K562 (cell line): Measurements from ENCODE around the gene RNF213. TPM values are rescaled to one million over a fixed set of nuclear protein-coding genes. Genes with fewer than 3 reads are reported as not detected.

Source experiments
- ATAC-seq: fragments of 200-7000 bp; cut with Tn5 transposase; 3 replicates; pipeline ENCODE4 v1.9.1; 2020; ENCODE audit warnings: moderate library complexity
- BruUV-seq: library from RNA; stranded (reverse); fragments of 400-500 nt; replicated peaks from 2 replicates; lab custom pipeline; 2021; lab: Mats Ljungman, UMichigan
- CTCF ChIA-PET: fragments of 300-600 bp; formaldehyde crosslinking; extraction: SDS; loops from one replicate; lab custom pipeline; 2021; ENCODE audit warnings: low intra/inter-chr PET ratio; lab: Yijun Ruan, JAX
- POLR2A ChIA-PET: fragments of 300-600, 350-650 bp; sonication (Branson Sonifier 250); formaldehyde crosslinking; extraction: SDS; loops from one replicate; lab custom pipeline; 2021; ENCODE audit warnings: antibody characterized with exemption, inconsistent platforms; lab: Yijun Ruan, JAX
- DNase-seq, 4 experiments: peaks; one replicate each; pipeline versions ENCODE4 v3.0.0 to v3.0.0-alpha.2; 2011 to 2018; ENCODE audit warnings: low spot score in 3 of 4, mixed read lengths in 3 of 4; ENCODE audit errors: extremely low read depth in 1 of 4
- FAIRE-seq: peaks from 2 replicates; lab custom pipeline; 2011; peaks lifted over from hg19 to GRCh38; lab: Jason Lieb, UNC
- H2AFZ ChIP-seq: 2 replicates; pipeline ENCODE4 v1.6.0; 2011; ENCODE audit warnings: low read depth, low read length, control low read depth, inconsistent platforms
- H3K27ac ChIP-seq: fragments of 200-600 bp; 3 replicates; pipeline ENCODE4 v1.8.0; 2011; ENCODE audit warnings: low read depth, mild to moderate bottlenecking, control low read depth, inconsistent platforms, low read length, moderate library complexity, mixed read lengths; ENCODE audit errors: extremely low read depth
- H3K27me3 ChIP-seq, 2 experiments: fragments of 300-600 bp in 1 of 2; 2 replicates in 1 of 2; 3 replicates in 1 of 2; pipeline versions ENCODE4 v1.6.0 to v1.8.0; 2011; ENCODE audit warnings: inconsistent platforms in 2 of 2, low read length in 2 of 2, mild to moderate bottlenecking in 1 of 2, mixed read lengths in 1 of 2, moderate library complexity in 1 of 2; ENCODE audit not compliant: control insufficient read depth in 2 of 2, insufficient read depth in 2 of 2
- H3K36me3 ChIP-seq: fragments of 300-600 bp; 3 replicates; pipeline ENCODE4 v1.8.0; 2011; ENCODE audit warnings: mild to moderate bottlenecking, low read length, inconsistent platforms; ENCODE audit not compliant: control insufficient read depth, insufficient read depth
- H3K4me1 ChIP-seq, 2 experiments: fragments of 200-600 bp in 1 of 2; replicated peaks in 1 of 2; 2 replicates in 1 of 2; 3 replicates in 1 of 2; pipeline versions ENCODE4 v1.5.1 to v1.8.0; 2011; ENCODE audit warnings: inconsistent platforms in 2 of 2, low read length in 2 of 2, mild to moderate bottlenecking in 1 of 2, mixed read lengths in 1 of 2, moderate library complexity in 1 of 2; ENCODE audit not compliant: control insufficient read depth in 2 of 2, insufficient read depth in 2 of 2
- H3K4me2 ChIP-seq: 2 replicates; pipeline ENCODE4 v1.6.1; 2011; ENCODE audit warnings: low read length, control low read depth, inconsistent platforms, mixed read lengths; ENCODE audit not compliant: insufficient read depth
- H3K4me3 ChIP-seq: fragments of 200-600 bp; sonication (generic), shearing (Covaris generic); 2 replicates; pipeline ENCODE4 v1.5.1; 2016; ENCODE audit warnings: control low read depth, inconsistent platforms
- H3K79me2 ChIP-seq: fragments of 200-600 bp; 3 replicates; pipeline ENCODE4 v1.8.0; 2011; ENCODE audit warnings: low read length, inconsistent platforms; ENCODE audit not compliant: control insufficient read depth, insufficient read depth
- H3K9ac ChIP-seq, 2 experiments: 2 replicates each; pipeline versions ENCODE4 v1.6.0 to v1.6.1; 2011; ENCODE audit warnings: low read depth in 2 of 2, low read length in 2 of 2, control low read depth in 1 of 2, inconsistent platforms in 1 of 2, mild to moderate bottlenecking in 1 of 2, mixed read lengths in 1 of 2; ENCODE audit not compliant: insufficient read depth in 1 of 2
- H3K9me1 ChIP-seq: one replicate; pipeline ENCODE4 v1.6.0; 2011; ENCODE audit warnings: inconsistent platforms, mild to moderate bottlenecking, low read length, moderate library complexity; ENCODE audit not compliant: control insufficient read depth, insufficient read depth
- H3K9me3 ChIP-seq: replicated peaks from 2 replicates; pipeline ENCODE4 v1.5.1; 2011; ENCODE audit warnings: low read depth, low read length, inconsistent platforms; ENCODE audit not compliant: control insufficient read depth, insufficient read depth
- H4K20me1 ChIP-seq: replicated peaks from 2 replicates; pipeline ENCODE4 v1.6.1; 2011; ENCODE audit warnings: low read length, inconsistent platforms, mixed read lengths; ENCODE audit not compliant: control insufficient read depth, insufficient read depth
- CSDE1 ChIP-seq, 2 experiments: fragments of 450-650 bp; IDR thresholded peaks; 2 replicates each; pipeline ENCODE4 v1.6.1; 2016; ENCODE audit warnings: mild to moderate bottlenecking in 1 of 2
- HDAC1 ChIP-seq, 2 experiments: fragments of 450-650 bp; IDR thresholded peaks; 2 replicates each; pipeline ENCODE4 v1.6.1; 2016 to 2017; ENCODE audit warnings: inconsistent platforms in 1 of 2, mild to moderate bottlenecking in 1 of 2, moderate library complexity in 1 of 2
- HDAC2 ChIP-seq: fragments of 450-650 bp; IDR thresholded peaks from 2 replicates; pipeline ENCODE4 v1.6.1; 2016; ENCODE audit warnings: mild to moderate bottlenecking
- JUNB ChIP-seq: fragments of 450-650 bp; formaldehyde crosslinking; conservative IDR thresholded peaks from 2 replicates; pipeline ENCODE4 v1.4.0; 2020; ENCODE audit warnings: mild to moderate bottlenecking
- NR1H2 ChIP-seq: sonication (generic); formaldehyde crosslinking; IDR thresholded peaks from 2 replicates; pipeline ENCODE4 v1.4.0; 2020; ENCODE audit warnings: mild to moderate bottlenecking, missing genetic modification reagents
- PYGO2 ChIP-seq: fragments of 450-650 bp; IDR thresholded peaks from 2 replicates; pipeline ENCODE4 v1.6.1; 2016; ENCODE audit warnings: mild to moderate bottlenecking, missing genetic modification characterization, moderate library complexity, missing compliant biosample characterization
- SETDB1 ChIP-seq: IDR thresholded peaks from one replicate; pipeline ENCODE4 v1.6.1; 2012; ENCODE audit warnings: low read length, control low read depth, inconsistent platforms
- ZNF12 ChIP-seq: sonication (generic); formaldehyde crosslinking; IDR thresholded peaks from 2 replicates; pipeline ENCODE4 v1.4.0; 2020; ENCODE audit warnings: mild to moderate bottlenecking, missing genetic modification reagents
- ZNF639 ChIP-seq, 2 experiments: fragments of 200-800 bp in 1 of 2; sonication (Bioruptor generic) in 1 of 2; sonication (generic) in 1 of 2; formaldehyde crosslinking in 1 of 2; IDR thresholded peaks in 1 of 2; conservative IDR thresholded peaks in 1 of 2; 2 replicates each; pipeline versions ENCODE4 v1.5.0 to v1.6.1; 2016 to 2020; ENCODE audit warnings: missing compliant biosample characterization in 1 of 2, missing genetic modification characterization in 1 of 2, missing genetic modification reagents in 1 of 2
- WGBS: fragments of 100-300 bp; shearing (Covaris generic); methylation state at CpG from one replicate; pipeline ENCODE4 v1.1.6; 2016; ENCODE audit warnings: low coverage, mixed read lengths; ENCODE audit not compliant: insufficient coverage; ENCODE audit errors: missing lambda C conversion rate; 5-methylcytosine and 5-hydroxymethylcytosine counted together
- in situ Hi-C: fragments of 300-500 bp; cut with MboI; formaldehyde crosslinking; loops from 4 replicates; pipeline ENCODE4 v1.15.0; 2018; ENCODE audit warnings: inconsistent platforms, mixed read lengths
- intact Hi-C: fragments of 100-400 bp; cut with micrococcal nuclease; formaldehyde crosslinking; loops from 2 replicates; pipeline ENCODE4 v1.14.2; 2022
- polyA plus RNA-seq, 8 experiments: library from polyadenylated mRNA; depleted of rRNA in 4 of 8; stranded (reverse) in 5 of 8; unstranded in 3 of 8; fragments of >200 nt; fragmentation: Nextera tagmentation in 2 of 8; fragmentation: Illumina TruSeq in 1 of 8; extraction: Ambion mirVana in 2 of 8; extraction: Trizol in 1 of 8; gene quantifications; 2 replicates each; pipeline versions ENCODE4 v1.2.1 to v1.2.3, GENCODE V29; 2011 to 2014; ENCODE audit warnings: inconsistent platforms in 1 of 8, missing spikeins in 1 of 8
- total RNA-seq, 7 experiments: library from RNA; depleted of rRNA in 6 of 7; stranded (reverse); fragments of >200 nt in 6 of 7; fragmentation: Illumina TruSeq in 2 of 7; extraction: Trizol in 2 of 7; gene quantifications; 2 replicates each; pipeline versions ENCODE4 v1.2.1 to v1.2.3, GENCODE V29; 2011 to 2021; ENCODE audit warnings: low replicate concordance in 1 of 7

RNF213 gene
- total and polyA plus RNA-seq, 9 of the 15 experiments (the other 6 are each of a cell fraction or from before 2014, with no cell fraction given), result 5.3 to 33.6 (median 17.9) TPM

DNA sequence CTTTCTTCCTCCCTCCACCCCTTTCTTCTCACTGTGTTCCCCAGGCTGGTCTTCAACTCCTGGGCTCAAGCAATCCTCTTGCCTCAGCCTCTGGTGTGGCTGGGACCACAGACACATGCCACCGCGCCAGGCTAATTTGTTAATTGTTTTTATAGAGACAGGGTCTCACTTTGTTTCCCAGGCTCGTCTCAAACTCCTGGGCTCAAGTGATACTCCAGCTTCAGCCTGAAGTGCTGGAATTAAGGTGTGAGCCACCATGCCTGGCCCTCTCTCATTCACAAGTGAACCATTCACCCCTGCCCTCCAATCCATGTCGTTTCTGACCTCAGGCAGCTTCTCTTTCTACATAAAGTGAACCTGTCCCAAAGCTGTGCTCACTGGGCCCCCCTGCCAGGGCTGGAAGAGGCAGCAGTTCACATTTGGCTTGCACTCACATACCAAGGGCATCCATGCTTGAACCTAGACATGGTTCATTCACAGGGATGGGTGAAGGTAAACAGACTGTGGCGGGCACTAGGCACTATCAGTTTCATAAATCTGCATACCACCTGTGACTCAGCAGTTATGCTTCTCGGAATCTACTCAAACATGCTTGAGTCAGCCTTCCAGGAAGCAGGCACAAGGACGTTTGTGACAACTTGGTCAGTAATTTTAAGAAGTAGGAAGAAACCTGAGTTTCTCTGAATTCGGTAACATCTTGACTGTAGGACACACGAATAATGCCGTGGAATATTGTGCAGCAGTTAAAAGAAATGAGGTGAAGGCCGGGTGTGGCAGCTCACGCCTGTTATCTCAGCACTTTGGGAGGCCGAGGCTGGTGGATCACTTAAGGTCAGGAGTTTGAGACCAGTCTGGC lies 6.0 kb upstream of the RNF213 start (continued):
- TF ChIP-seq JUNB (CRISPR knock-in tag) (peak; percentile 65), HDAC2 (peak; percentile 93), CSDE1 (IDR thresholded peaks at IDR 0.05) (no peak), ZNF12 (CRISPR knock-in tag) (0 out of 2 replicates have a peak, but pooled peaks have one; percentile 46), NR1H2 (CRISPR knock-in tag) (no peak), SETDB1 (no peak), HDAC1 (IDR thresholded peaks at IDR 0.05) (peak in 1 of 2 experiments; percentile 75; a peak in 2 of 4 replicates)

- TF ChIP-seq PYGO2 (tag) (no peak), ZNF639 (CRISPR knock-in tag; conservative IDR thresholded peaks at IDR 0.05 in 1 of 2, IDR thresholded peaks at IDR 0.05 in 1 of 2) (0 out of 4 replicates have a peak, but pooled peaks of 1 of the 2 experiments have one; percentile 2)
Observed at GRCh38 chr17:80256034-80256350, 4.7 kb upstream of the RNF213 start.

More at GRCh38 chr17:80256034-80256350, 4.7 kb upstream of the RNF213 start:
- no peak overlapping the region for H3K4me3 ChIP-seq
- H4K20me1 ChIP-seq, result no peaks in the 10 kb centered on the region
- no peak for FAIRE-seq
- BruUV-seq, result no TSS peak
- no peaks in the 10 kb centered on the region for H3K9me1 ChIP-seq
- intact Hi-C loops, result no loop called here
- H3K9me3 ChIP-seq, result no peaks in the 10 kb centered on the region
- in situ Hi-C loops, result no loop called here
- peak overlapping the region; percentile 73 for H2AFZ ChIP-seq
- CTCF ChIA-PET, result no interaction called here
- ATAC-seq, result no peak
- H3K9ac ChIP-seq, result peak overlapping the region; percentile 61 to 76
- H3K27me3 ChIP-seq, result no peaks in the 10 kb centered on the region
- H3K4me2 ChIP-seq, result peak overlapping the region; percentile 51
- POLR2A ChIA-PET, result interaction anchor here (0.6 kb wide), 1 partner anchor 41 kb away, joined by 3 read pairs; no protein-coding TSS in a partner anchor
- 60% methylated on average over 5 of the region's 5 CpGs for WGBS
- H3K4me1 ChIP-seq, result peaks cover 65 to 70% of the 10 kb centered on the region in 2 experiments
- H3K36me3 ChIP-seq, result no peaks in the 10 kb centered on the region
- H3K27ac ChIP-seq, result peak overlapping the region; percentile 97
- peaks cover 8% of the 10 kb centered on the region; the same call in 2 of the 3 replicates for H3K79me2 ChIP-seq
- no peak for DNase-seq
